GM21786 (cell line): Measurements from ENCODE around the gene THAP6.
"Not testable (repeated sequence)": the region's sequence is repeated elsewhere in the genome, so short reads cannot be mapped to it uniquely, and the experiment has no call there.

Source experiments
- ATAC-seq: cut with Tn5 transposase; IDR thresholded peaks from one replicate; pipeline ENCODE4 v1.9.1; 2021; ENCODE audit not compliant: unreplicated experiment

Gene THAP6

GRCh38 chr4:75525086-75525485 lies 10.8 kb downstream of the THAP6 start:
- no peak for ATAC-seq

GRCh38 chr4:75525910-75526309 lies 11.6 kb downstream of the THAP6 start:
- ATAC-seq, result no peak

- no peak for ATAC-seq
These were observed 13.2 kb downstream of the THAP6 start for GRCh38 chr4:75527482-75527881.

GRCh38 chr4:75530556-75531322 lies 16.5 kb downstream of the THAP6 start:
- ATAC-seq, result no peak

- ATAC-seq, result not testable (repeated sequence)
These were observed 17.4 kb downstream of the THAP6 start for GRCh38 chr4:75531536-75532143.

GRCh38 chr4:75533339-75533887 lies 19.1 kb downstream of the THAP6 start:
- not testable (repeated sequence) for ATAC-seq

- not testable (repeated sequence) for ATAC-seq
These were observed 19.7 kb downstream of the THAP6 start for GRCh38 chr4:75533926-75534325.

- ATAC-seq, result not testable (repeated sequence)
These were observed 23.0 kb downstream of the THAP6 start for GRCh38 chr4:75537308-75537707.

- no peak for ATAC-seq
These were observed 28.6 kb downstream of the THAP6 start for GRCh38 chr4:75542824-75543223.

- not testable (repeated sequence) for ATAC-seq
These were observed 29.9 kb downstream of the THAP6 start for GRCh38 chr4:75544220-75544619.

- ATAC-seq, result no peak
These were observed 30.6 kb downstream of the THAP6 start for GRCh38 chr4:75544870-75545269.

GRCh38 chr4:75545526-75545925 lies 31.3 kb downstream of the THAP6 start:
- ATAC-seq, result no peak

GRCh38 chr4:75547647-75548387 lies 33.5 kb downstream of the THAP6 start:
- no peak for ATAC-seq

GRCh38 chr4:75549019-75549418 lies 34.7 kb downstream of the THAP6 start:
- no peak for ATAC-seq

- no peak for ATAC-seq
These were observed 38.2 kb downstream of the THAP6 start for GRCh38 chr4:75552452-75552851.

- ATAC-seq, result peak; percentile 94
These were observed 41.3 kb downstream of the THAP6 start, which contains the start of gene ODAPH for GRCh38 chr4:75555294-75556164. Gene ODAPH, plus strand, starts transcription at chr4:75556066. Its CDS starts 17 bp downstream, at chr4:75556083.

- ATAC-seq, result no peak
These were observed 43.4 kb downstream of the THAP6 start for GRCh38 chr4:75557696-75558095.

GRCh38 chr4:75561789-75562188 lies 47.5 kb downstream of the THAP6 start:
- ATAC-seq, result no peak

- no peak for ATAC-seq
These were observed 49.8 kb downstream of the THAP6 start for GRCh38 chr4:75564023-75564422.

- no peak for ATAC-seq
These were observed 51.2 kb downstream of the THAP6 start for GRCh38 chr4:75565481-75565880.
